Right ventricle myocardium inferior (tissue), 1 donor: ENCODE measurements around the gene DUOXA1. TPM values are rescaled to one million over a fixed set of nuclear protein-coding genes. Genes with fewer than 3 reads are reported as not detected.

Experiments
- ATAC-seq: fragments of 200-7000 bp; cut with Tn5 transposase; one replicate; pipeline ENCODE4 v1.9.1; 2020; ENCODE audit warnings: mild to moderate bottlenecking, moderate library complexity
- DNase-seq: peaks from one replicate; pipeline ENCODE4 v3.0.0; 2021; ENCODE audit errors: missing footprints
- intact Hi-C: fragments of 100-400 bp; cut with DNase I; formaldehyde crosslinking; loops from one replicate; pipeline ENCODE4 v1.11.0; 2022
- total RNA-seq: library from RNA; stranded (reverse); fragmentation: NEBNext Ultra II Directional; extraction: Animal tissue kit (Norgen Biotek cat#: 25700); gene quantifications from one replicate; pipeline ENCODE4 v1.2.1, GENCODE V29; 2021
- donor health status: DM: no; HTN: yes; CAD: no; lungs with severe emphysema.

The DUOXA1 gene
- total RNA-seq, 1 donor from 2014 or later, result 0.68 TPM

- ATAC-seq (peak; percentile 99), DNase-seq (peak; percentile 87)
- intact Hi-C loops, result loop anchor here (10.0 kb wide), 1 partner anchor 143 kb away; no protein-coding TSS in a partner anchor
These were observed 11.5 kb downstream of the DUOXA1 start for GRCh38 chr15:45118131-45118588.

- intact Hi-C loops, result loop anchor here (10.0 kb wide), 1 partner anchor 143 kb away; no protein-coding TSS in a partner anchor
- DNase-seq, result no peak
- ATAC-seq, result peak; percentile 21
These were observed 12.2 kb downstream of the DUOXA1 start for GRCh38 chr15:45117308-45118130.

GRCh38 chr15:45116482-45117307 lies 13.0 kb downstream of the DUOXA1 start:
- no peak for ATAC-seq
- intact Hi-C loops, result loop anchor here (10.0 kb wide), 1 partner anchor 142 kb away; no protein-coding TSS in a partner anchor
- DNase-seq, result no peak

DNA sequence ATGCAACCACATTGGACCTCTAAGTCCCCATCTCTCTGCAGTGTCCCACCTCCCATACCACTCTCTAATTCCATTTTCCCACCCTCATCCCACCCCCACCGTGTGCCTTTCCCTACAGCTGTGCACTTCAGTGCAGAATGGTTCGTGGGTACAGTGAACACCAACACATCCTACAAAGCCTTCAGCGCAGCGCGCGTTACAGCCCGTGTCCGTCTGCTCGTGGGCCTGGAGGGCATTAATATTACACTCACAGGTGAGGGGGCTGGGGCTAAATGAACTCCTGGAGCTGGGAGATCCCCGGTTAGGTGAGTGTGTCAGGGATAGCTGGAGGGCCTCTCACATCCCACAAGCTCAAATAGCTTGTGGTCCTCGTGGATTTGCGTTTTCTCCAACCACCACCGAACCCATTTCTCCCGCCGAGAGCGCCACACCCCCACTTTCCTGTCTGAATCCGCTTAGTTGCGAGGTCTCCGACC lies 13.6 kb downstream of the DUOXA1 start:
- no peak for ATAC-seq
- no peak for DNase-seq
- intact Hi-C loops, result loop anchor here (10.0 kb wide), 1 partner anchor 141 kb away; no protein-coding TSS in a partner anchor

DNA sequence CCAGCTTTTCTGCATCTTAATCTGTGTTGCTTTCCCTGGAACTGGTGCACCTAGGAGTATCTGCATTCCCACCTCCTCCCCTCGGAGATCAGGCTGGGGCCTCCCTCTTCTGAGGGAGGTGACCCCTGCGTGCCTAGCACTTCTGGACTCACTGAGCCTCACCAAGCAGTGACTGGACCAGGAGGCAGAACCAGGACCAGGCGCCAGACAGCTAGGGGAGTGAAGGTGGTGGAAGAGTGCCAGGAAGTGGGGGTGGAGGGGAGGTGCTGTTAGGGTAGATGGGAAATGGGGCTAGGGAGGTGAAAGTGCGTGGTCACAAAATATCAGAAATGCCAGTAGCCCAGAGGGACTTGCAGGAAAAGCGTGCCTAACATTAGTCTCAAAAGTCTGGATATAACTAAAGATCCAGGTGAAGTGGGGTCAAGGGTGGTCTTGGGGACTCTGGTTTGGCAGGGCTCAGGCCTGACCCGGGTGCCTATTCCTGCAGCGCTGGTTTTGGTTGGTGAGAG lies 14.3 kb downstream of the DUOXA1 start:
- DNase-seq (no peak), ATAC-seq (no peak)
- intact Hi-C loops, result loop anchor here (10.0 kb wide), 1 partner anchor 141 kb away; no protein-coding TSS in a partner anchor

GRCh38 chr15:45114751-45115085 lies 15.0 kb downstream of the DUOXA1 start:
- intact Hi-C loops, result loop anchor here (10.0 kb wide), 1 partner anchor 140 kb away; no protein-coding TSS in a partner anchor
- ATAC-seq (no peak), DNase-seq (no peak)

DNA sequence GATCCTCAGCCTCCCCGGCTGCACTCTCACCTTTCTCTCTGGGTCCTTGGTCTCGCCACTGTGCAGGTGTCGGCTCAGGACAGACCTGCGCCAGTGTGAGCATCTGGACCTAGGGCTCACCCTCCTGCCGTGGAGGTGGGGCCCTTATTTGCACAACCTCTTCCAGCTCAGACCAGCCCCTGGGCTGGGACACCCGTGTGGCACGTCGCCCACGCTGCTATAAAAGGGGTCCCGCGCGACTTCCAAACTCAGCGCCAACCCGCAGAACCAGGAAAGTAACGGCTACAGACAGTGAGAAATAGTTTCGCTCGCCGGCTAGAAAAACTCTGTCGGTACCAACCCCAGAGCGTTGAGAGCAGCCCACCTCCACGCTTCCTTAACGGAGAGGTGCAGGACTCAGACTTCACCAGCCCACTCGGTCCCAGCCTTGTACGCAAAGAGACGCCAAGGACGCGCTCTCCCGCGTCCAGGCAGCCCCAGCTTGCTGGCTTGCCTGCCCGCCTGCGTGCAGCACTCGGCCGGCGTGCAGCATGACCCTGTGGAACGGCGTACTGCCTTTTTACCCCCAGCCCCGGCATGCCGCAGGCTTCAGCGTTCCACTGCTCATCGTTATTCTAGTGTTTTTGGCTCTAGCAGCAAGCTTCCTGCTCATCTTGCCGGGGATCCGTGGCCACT lies 15.5 kb downstream of the DUOXA1 start, which contains the start of the genes DUOX2 and DUOXA2:
Gene DUOX2 (minus strand): TSS at position 97 of the 675 bp plus-strand sequence. CDS start 761 bp downstream, outside the sequence.
Gene DUOXA2 (plus strand): TSS at position 251 of the 675 bp plus-strand sequence. CDS start 280 bp downstream, at position 531.
- ATAC-seq, result no peak
- intact Hi-C loops, result loop anchor here (10.0 kb wide), 1 partner anchor 139 kb away; no protein-coding TSS in a partner anchor

GRCh38 chr15:45113380-45113990 lies 16.2 kb downstream of the DUOXA1 start:
- intact Hi-C loops, result loop anchor here (10.0 kb wide), 1 partner anchor 139 kb away; no protein-coding TSS in a partner anchor
- ATAC-seq (no peak), DNase-seq (no peak)

More for the DNA sequence above, 15.5 kb downstream of the DUOXA1 start, which contains the start of the genes DUOX2 and DUOXA2:
- no peak for DNase-seq

DNA sequence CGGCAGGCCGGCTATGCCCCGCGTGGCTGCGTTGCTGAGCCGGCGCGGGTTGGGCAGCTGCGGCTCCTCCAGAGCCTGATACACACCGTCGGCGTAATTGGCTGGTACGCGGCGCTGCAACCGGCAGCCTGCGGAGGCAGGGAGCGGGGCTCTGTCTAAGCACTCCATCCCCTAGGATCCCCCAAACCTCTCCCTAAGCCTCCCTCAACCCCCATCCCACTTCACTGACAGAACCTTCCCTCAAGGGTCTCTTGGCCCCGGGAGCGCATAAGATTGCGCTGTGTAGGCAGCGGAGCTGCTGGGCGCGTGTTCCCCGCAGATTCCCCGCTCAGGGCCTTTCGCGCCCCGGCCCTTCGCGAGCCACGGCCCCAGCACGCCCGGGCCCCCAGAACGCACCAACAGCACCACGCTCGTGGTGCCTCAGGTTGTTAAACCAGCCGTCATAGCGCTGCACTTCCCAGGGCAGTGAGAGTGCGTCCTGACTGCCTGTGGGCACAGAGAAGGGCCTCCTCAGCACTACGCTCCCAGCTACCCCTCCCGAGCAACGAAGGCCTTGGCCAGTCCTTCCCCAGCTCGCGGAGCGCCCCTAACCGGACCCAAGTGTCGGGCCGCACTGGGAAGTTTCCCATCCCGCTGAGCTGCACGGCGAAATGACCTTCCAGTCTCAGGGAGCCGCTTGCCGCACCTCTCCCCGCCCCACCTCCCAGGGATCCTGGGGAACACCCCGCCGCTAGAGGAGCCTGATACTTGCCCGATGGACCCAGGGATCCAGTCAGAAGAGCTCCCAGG lies 16.9 kb downstream of the DUOXA1 start:
- intact Hi-C loops, result loop anchor here (10.0 kb wide), 1 partner anchor 138 kb away; no protein-coding TSS in a partner anchor
- no peak for ATAC-seq
- no peak for DNase-seq

- DNase-seq (no peak), ATAC-seq (no peak)
- intact Hi-C loops, result loop anchor here (10.0 kb wide), 1 partner anchor 137 kb away; no protein-coding TSS in a partner anchor
These were observed 17.5 kb downstream of the DUOXA1 start for GRCh38 chr15:45112143-45112590.

- DNase-seq (no peak), ATAC-seq (no peak)
- intact Hi-C loops, result loop anchor here (10.0 kb wide), 1 partner anchor 137 kb away; no protein-coding TSS in a partner anchor
These were observed 18.1 kb downstream of the DUOXA1 start for GRCh38 chr15:45111390-45112142.

DNA sequence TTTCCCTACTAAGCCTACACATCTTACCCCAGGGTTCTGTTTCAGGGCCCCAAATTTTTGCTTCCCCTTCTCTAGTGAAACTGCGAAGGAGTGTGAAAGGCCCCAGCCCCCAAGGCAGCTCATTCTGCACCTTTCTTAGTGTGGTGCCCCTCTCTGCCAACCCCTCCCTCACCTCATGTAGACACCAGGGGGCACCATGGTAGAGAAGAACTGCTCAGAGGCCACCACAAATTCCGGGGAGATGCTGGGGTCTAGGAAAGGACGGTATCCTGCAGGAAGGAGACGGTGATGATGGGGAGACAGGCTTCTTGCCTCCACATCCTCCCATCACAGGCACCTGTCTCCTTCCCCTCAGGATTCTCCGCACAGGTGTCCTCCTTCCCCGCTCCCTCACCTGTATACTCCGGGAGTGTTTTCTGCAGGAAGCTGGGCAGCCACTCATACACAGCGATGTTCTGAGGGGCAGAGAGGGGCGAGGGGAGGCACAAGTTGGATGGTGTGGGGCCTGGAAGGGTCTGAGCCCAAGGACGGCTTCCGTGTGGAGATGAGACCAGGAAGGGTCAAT lies 19.3 kb downstream of the DUOXA1 start:
- ATAC-seq (no peak), DNase-seq (no peak)
- intact Hi-C loops, result loop anchor here (10.0 kb wide), 1 partner anchor 136 kb away; no protein-coding TSS in a partner anchor

DNA sequence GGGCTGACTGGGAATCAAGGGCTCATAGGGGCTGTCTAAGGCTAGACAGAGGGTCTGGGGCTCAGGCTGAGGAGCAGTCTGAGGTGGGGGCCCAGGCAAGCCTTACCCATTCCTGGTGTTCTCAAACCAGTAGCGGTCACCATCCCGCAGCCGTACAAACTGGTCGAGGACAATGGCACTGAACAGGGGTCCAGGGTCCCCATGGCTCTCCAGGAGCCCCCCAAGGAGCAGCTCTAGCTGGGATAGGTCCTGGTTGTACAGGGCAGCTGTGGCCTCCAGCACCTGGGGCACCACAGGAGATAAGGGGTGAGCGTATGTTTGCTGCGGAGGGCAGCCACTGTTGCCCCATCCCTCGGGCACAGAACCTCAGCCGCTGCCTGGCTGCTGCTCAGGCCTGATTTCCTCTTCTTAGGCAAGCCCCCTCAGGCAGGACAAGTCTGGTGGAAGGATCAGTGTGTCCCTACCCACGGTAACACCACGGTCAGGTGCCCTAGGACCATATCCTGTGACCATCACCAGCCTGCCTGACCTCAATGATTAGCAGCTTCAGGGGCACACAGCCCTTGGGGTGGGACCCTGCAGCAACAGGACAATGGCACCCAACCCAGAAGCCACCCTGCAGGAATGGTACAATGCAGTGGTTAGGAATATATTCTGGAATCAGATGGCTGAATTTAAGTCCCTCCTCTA lies 21.6 kb downstream of the DUOXA1 start:
- intact Hi-C loops, result no loop called here
- ATAC-seq, result no peak
- DNase-seq, result no peak

GRCh38 chr15:45106002-45106790 lies 23.5 kb downstream of the DUOXA1 start:
- ATAC-seq (no peak), DNase-seq (no peak)
- intact Hi-C loops, result no loop called here
